Measurements from ENCODE around the gene CEP135.

- TF ChIP-seq, protein P1, sequence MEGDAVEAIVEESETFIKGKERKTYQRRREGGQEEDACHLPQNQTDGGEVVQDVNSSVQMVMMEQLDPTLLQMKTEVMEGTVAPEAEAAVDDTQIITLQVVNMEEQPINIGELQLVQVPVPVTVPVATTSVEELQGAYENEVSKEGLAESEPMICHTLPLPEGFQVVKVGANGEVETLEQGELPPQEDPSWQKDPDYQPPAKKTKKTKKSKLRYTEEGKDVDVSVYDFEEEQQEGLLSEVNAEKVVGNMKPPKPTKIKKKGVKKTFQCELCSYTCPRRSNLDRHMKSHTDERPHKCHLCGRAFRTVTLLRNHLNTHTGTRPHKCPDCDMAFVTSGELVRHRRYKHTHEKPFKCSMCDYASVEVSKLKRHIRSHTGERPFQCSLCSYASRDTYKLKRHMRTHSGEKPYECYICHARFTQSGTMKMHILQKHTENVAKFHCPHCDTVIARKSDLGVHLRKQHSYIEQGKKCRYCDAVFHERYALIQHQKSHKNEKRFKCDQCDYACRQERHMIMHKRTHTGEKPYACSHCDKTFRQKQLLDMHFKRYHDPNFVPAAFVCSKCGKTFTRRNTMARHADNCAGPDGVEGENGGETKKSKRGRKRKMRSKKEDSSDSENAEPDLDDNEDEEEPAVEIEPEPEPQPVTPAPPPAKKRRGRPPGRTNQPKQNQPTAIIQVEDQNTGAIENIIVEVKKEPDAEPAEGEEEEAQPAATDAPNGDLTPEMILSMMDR (optimal IDR thresholded peaks at IDR 0.05 in 1 of 3, IDR thresholded peaks at IDR 0.05 in 1 of 3, conservative IDR thresholded peaks at IDR 0.05 in 1 of 3; ENCODE audit: extremely low read depth in 1 of 3, insufficient read depth in 2 of 3, low read length in 3 of 3) = no peak
- TF ChIP-seq EZH2 (IDR thresholded peaks at IDR 0.05; ENCODE audit: low read length) = no peak
Observed at GRCh38 chr4:56040842-56041241, 92.1 kb downstream of the CEP135 start.

Data from keratinocyte (primary cell).